Sigmoid colon (tissue), 4 donors: Measurements from ENCODE around the gene FSTL4.

Experiments used
- CTCF ChIP-seq, 4 experiments: fragments of 450-650 bp in 3 of 4; fragments of 200-600 bp in 1 of 4; IDR thresholded peaks; one replicate each; pipeline ENCODE4 v1.5.1; 2016 to 2019; ENCODE audit warnings: antibody characterized with exemption in 4 of 4, mild to moderate bottlenecking in 3 of 4, moderate library complexity in 2 of 4
- EP300 ChIP-seq, 4 donors: sonication (generic); formaldehyde crosslinking; IDR thresholded peaks; one replicate each; pipeline ENCODE4 v1.6.1; 2017; ENCODE audit warnings: antibody characterized with exemption in 4 of 4
- POLR2AphosphoS5 ChIP-seq, 4 donors: sonication (generic); formaldehyde crosslinking; IDR thresholded peaks; one replicate each; pipeline ENCODE4 v1.6.1; 2017; ENCODE audit warnings: antibody characterized with exemption in 4 of 4

GRCh38 chr5:133655966-133656365 lies 43.6 kb upstream of the FSTL4 start:
- no peak for TF ChIP-seq CTCF (IDR thresholded peaks at IDR 0.05)
- no peak for TF ChIP-seq POLR2AphosphoS5 (IDR thresholded peaks at IDR 0.05)
- no peak for TF ChIP-seq EP300 (IDR thresholded peaks at IDR 0.05)
